Right lobe of liver (tissue), 6 donors: Measurements from ENCODE around the gene LMNTD2. TPM values are rescaled to one million over a fixed set of nuclear protein-coding genes. Genes with fewer than 3 reads are reported as not detected.

Experiments used
- ATAC-seq, 4 donors: fragments of 200-7000 bp; cut with Tn5 transposase; one replicate each; pipeline ENCODE4 v1.9.1; 2020; ENCODE audit warnings: mild to moderate bottlenecking in 4 of 4, moderate library complexity in 4 of 4
- DNase-seq, 3 donors: peaks; one replicate each; pipeline ENCODE4 v3.0.0-alpha.2; 2020
- H3K27ac ChIP-seq, 3 donors: fragments of 200-600 bp; one replicate each; pipeline ENCODE4 v1.8.0; 2022
- H3K27me3 ChIP-seq, 2 donors: fragments of 200-600 bp; one replicate each; pipeline ENCODE4 v1.8.0; 2022
- H3K36me3 ChIP-seq, 4 donors: fragments of 200-600 bp; sonication (generic) in 1 of 4; one replicate each; pipeline versions ENCODE4 v1.5.1 to v1.8.0; 2017 to 2022; ENCODE audit warnings: control low read depth in 1 of 4
- H3K4me1 ChIP-seq, 4 donors: fragments of 200-600 bp; sonication (generic) in 1 of 4; one replicate each; pipeline versions ENCODE4 v1.5.1 to v1.8.0; 2017 to 2022; ENCODE audit warnings: control low read depth in 1 of 4
- H3K4me3 ChIP-seq, 3 donors: fragments of 200-600 bp; one replicate each; pipeline ENCODE4 v1.8.0; 2022
- H3K9me3 ChIP-seq, 4 donors: fragments of 200-600 bp; sonication (generic) in 1 of 4; one replicate each; pipeline versions ENCODE4 v1.5.1 to v1.8.0; 2017 to 2022; ENCODE audit warnings: control low read depth in 1 of 4
- CTCF ChIP-seq, 4 donors: fragments of 200-600 bp in 3 of 4; fragments of 450-650 bp in 1 of 4; IDR thresholded peaks; one replicate each; pipeline versions ENCODE4 v1.5.1 to v1.8.0; 2016 to 2022; ENCODE audit warnings: antibody characterized with exemption in 4 of 4, mild to moderate bottlenecking in 2 of 4
- POLR2A ChIP-seq: fragments of 450-650 bp; IDR thresholded peaks from one replicate; pipeline ENCODE4 v1.6.1; 2017; ENCODE audit warnings: antibody characterized with exemption, mild to moderate bottlenecking
- WGBS: methylation state at CpG from one replicate; pipeline ENCODE4 v1.1.6; 2018; ENCODE audit warnings: low coverage, low lambda C conversion rate; ENCODE audit not compliant: insufficient coverage; ENCODE audit errors: missing lambda C conversion rate; 5-methylcytosine and 5-hydroxymethylcytosine counted together
- intact Hi-C, 2 donors: fragments of 100-400 bp; cut with DNase I; formaldehyde crosslinking; loops; one replicate each; pipeline versions ENCODE4 v1.11.2 to v1.14.1; 2022
- total RNA-seq, 6 experiments: library from RNA; depleted of rRNA in 2 of 6; stranded (reverse); fragments of >200 nt in 2 of 6; fragmentation: NEBNext Ultra II Directional in 3 of 6; extraction: Animal tissue kit (Norgen Biotek cat#: 25700) in 3 of 6; gene quantifications; one replicate each; pipeline versions ENCODE4 v1.1.0 to v1.2.4, GENCODE V29; 2016 to 2023
- donor health status: DM: no; HTN: yes; CAD: no.
- donor health status: DM: no; HTN: no; CAD: no.
- donor health status: DM: no; HTN: no; CAD: no.
- donor health status: DM: no; HTN: yes; CAD: no.
- donor health status: DM: no; HTN: yes; CAD: no.

Gene LMNTD2
- total RNA-seq, 6 experiments from 2014 or later = 4.7 to 14.7 (median 7.9) TPM

GRCh38 chr11:508956-509355, 51.6 kb downstream of the LMNTD2 start:
- Histone ChIP-seq H3K36me3 (no peaks in the 10 kb centered on the region), H3K4me1 (peaks cover 0 to 16% (median 6%) of the 10 kb centered on the region in 4 donors), H3K27ac (no peak overlapping the region), H3K9me3 (no peaks in the 10 kb centered on the region), H3K27me3 (no peaks in the 10 kb centered on the region), H3K4me3 (no peak overlapping the region)
- no peak for TF ChIP-seq POLR2A
- TF ChIP-seq CTCF (IDR thresholded peaks at IDR 0.05) = no peak
- WGBS = 78% methylated on average over 5 of the region's 5 CpGs
- ATAC-seq = no peak
- DNase-seq = peak in 1 of 3 donors; percentile 25
- intact Hi-C loops = no loop called here

GRCh38 chr11:507727-508515, 52.6 kb downstream of the LMNTD2 start:
- H3K4me1 ChIP-seq = peaks cover 0 to 21% (median 8%) of the 10 kb centered on the region in 4 donors
- DNase-seq (peak in 1 of 3 donors; percentile 21), ATAC-seq (no peak)
- H3K9me3 ChIP-seq = no peaks in the 10 kb centered on the region
- intact Hi-C loops = no loop called here
- WGBS = 98% methylated on average over 16 of the region's 45 CpGs
- no peak overlapping the region for H3K27ac ChIP-seq
- no peaks in the 10 kb centered on the region for H3K36me3 ChIP-seq
- TF ChIP-seq POLR2A (no peak), CTCF (IDR thresholded peaks at IDR 0.05) (no peak)
- peak overlapping the region; percentile 85 to 100 (median 88) for H3K4me3 ChIP-seq
- H3K27me3 ChIP-seq = no peaks in the 10 kb centered on the region

- peak; percentile 86 to 94 (median 90) for ATAC-seq
- peaks cover 0 to 21% (median 8%) of the 10 kb centered on the region in 4 donors for H3K4me1 ChIP-seq
Observed at GRCh38 chr11:506995-507726, 53.4 kb downstream of the LMNTD2 start, which contains the start of gene RNH1. RNH1 (minus strand) TSS chr11:507242; CDS start chr11:502162, 5,080 bp downstream.

More at GRCh38 chr11:506995-507726, 53.4 kb downstream of the LMNTD2 start, which contains the start of gene RNH1:
- WGBS = 0% methylated on average over 12 of the region's 93 CpGs
- peak within 1 kb of the TSS; percentile 85 to 100 (median 88) for H3K4me3 ChIP-seq
- H3K9me3 ChIP-seq = no peaks in the 10 kb centered on the region
- no peaks in the 10 kb centered on the region for H3K36me3 ChIP-seq
- peak; percentile 100 for DNase-seq
- peak within 1 kb of the TSS; percentile 96 to 100 (median 98) for H3K27ac ChIP-seq
- intact Hi-C loops = no loop called here
- no peak for TF ChIP-seq POLR2A
- no peak for TF ChIP-seq CTCF (IDR thresholded peaks at IDR 0.05)
- no peaks in the 10 kb centered on the region for H3K27me3 ChIP-seq
